B cell (primary cell): Measurements from ENCODE around the gene CCNO. TPM values are rescaled to one million over a fixed set of nuclear protein-coding genes. Genes with fewer than 3 reads are reported as not detected.

ENCODE experiments used
- ATAC-seq: fragments of 200-7000 bp; cut with Tn5 transposase; one replicate; pipeline ENCODE4 v1.10.0; 2021; ENCODE audit warnings: low read depth, mild to moderate bottlenecking, moderate number of reproducible peaks, moderate library complexity
- CTCF ChIA-PET: fragments of 350-600 bp; sonication (Branson Sonifier 250); formaldehyde crosslinking; loops from one replicate; lab custom pipeline; 2021; ENCODE audit warnings: antibody characterized with exemption, inconsistent platforms; lab: Charles Lee
- POLR2A ChIA-PET: fragments of 350-600 bp; sonication (Branson Sonifier 250); formaldehyde crosslinking; loops from one replicate; lab custom pipeline; 2021; ENCODE audit warnings: antibody characterized with exemption; lab: Charles Lee
- DNase-seq: peaks from one replicate; pipeline ENCODE4 v3.0.0; 2013
- H2AFZ ChIP-seq: 2 replicates; pipeline ENCODE4 v1.6.1; 2012; ENCODE audit warnings: mild to moderate bottlenecking, low read depth, low read length; ENCODE audit not compliant: insufficient read depth, poor library complexity, severe bottlenecking
- H3K27ac ChIP-seq, 2 donors: 1 replicate in 1 of 2; 2 replicates in 1 of 2; pipeline ENCODE4 v1.5.1; 2012 to 2013; ENCODE audit warnings: low read length in 2 of 2, mild to moderate bottlenecking in 2 of 2, moderate library complexity in 1 of 2
- H3K27me3 ChIP-seq, 4 experiments: fragments of 200-600 bp in 1 of 4; sonication (generic) in 1 of 4; replicated peaks in 1 of 4; 1 replicate in 2 of 4; 2 replicates in 2 of 4; pipeline versions ENCODE4 v1.6.1 to v1.7.0; 2013 to 2016; ENCODE audit warnings: low read length in 3 of 4, mild to moderate bottlenecking in 2 of 4, mixed read lengths in 1 of 4, moderate library complexity in 1 of 4; ENCODE audit not compliant: insufficient read depth in 4 of 4, control insufficient read depth in 3 of 4; ENCODE audit errors: control extremely low read depth in 1 of 4
- H3K36me3 ChIP-seq, 2 experiments: replicated peaks in 1 of 2; 1 replicate in 1 of 2; 2 replicates in 1 of 2; pipeline versions ENCODE4 v1.6.1 to v1.7.1; 2013; ENCODE audit warnings: low read length in 1 of 2; ENCODE audit not compliant: insufficient read depth in 2 of 2, control insufficient read depth in 1 of 2; ENCODE audit errors: control extremely low read depth in 1 of 2, extremely low read depth in 1 of 2
- H3K4me1 ChIP-seq, 2 donors: fragments of 200-600 bp in 1 of 2; sonication (generic) in 1 of 2; 1 replicate in 1 of 2; 2 replicates in 1 of 2; pipeline versions ENCODE4 v1.5.1 to v1.6.1; 2013 to 2017; ENCODE audit warnings: low read length in 2 of 2; ENCODE audit not compliant: control insufficient read depth in 2 of 2, insufficient read depth in 2 of 2
- H3K4me2 ChIP-seq: replicated peaks from 2 replicates; pipeline ENCODE3; 2012; ENCODE audit warnings: mild to moderate bottlenecking, low read depth, low read length; ENCODE audit not compliant: poor library complexity, severe bottlenecking
- H3K4me3 ChIP-seq, 5 experiments: fragments of 200-600 bp in 1 of 5; sonication (generic) in 1 of 5; 1 replicate in 3 of 5; 2 replicates in 2 of 5; pipeline versions ENCODE4 v1.5.1 to v1.7.0; 2011 to 2016; ENCODE audit warnings: low read length in 4 of 5, mild to moderate bottlenecking in 4 of 5, low read depth in 2 of 5, control low read depth in 1 of 5, moderate library complexity in 1 of 5; ENCODE audit not compliant: insufficient read depth in 1 of 5; ENCODE audit errors: control extremely low read depth in 1 of 5, extremely low read depth in 1 of 5
- H3K79me2 ChIP-seq: fragments of 200-600 bp; sonication (generic); one replicate; pipeline ENCODE4 v1.6.0; 2016; ENCODE audit warnings: low read length; ENCODE audit not compliant: control insufficient read depth, insufficient read depth
- H3K9ac ChIP-seq: fragments of 200-600 bp; sonication (generic); 2 replicates; pipeline ENCODE4 v1.6.1; 2017; ENCODE audit warnings: mild to moderate bottlenecking, low read length, moderate library complexity
- H3K9me3 ChIP-seq, 3 donors: one replicate each; pipeline versions ENCODE4 v1.6.1 to v1.7.1; 2013; ENCODE audit warnings: low read length in 2 of 3; ENCODE audit not compliant: control insufficient read depth in 2 of 3, insufficient read depth in 1 of 3; ENCODE audit errors: control extremely low read depth in 1 of 3
- H4K20me1 ChIP-seq: 2 replicates; pipeline ENCODE4 v1.6.0; 2012; ENCODE audit warnings: mild to moderate bottlenecking, low read length; ENCODE audit not compliant: insufficient read depth, control insufficient read depth, poor library complexity, severe bottlenecking
- H3K27ac Mint-ChIP-seq: one replicate; pipeline ENCODE4 v1.8.0; 2021; ENCODE audit warnings: mixed read lengths
- H3K27me3 Mint-ChIP-seq: one replicate; pipeline ENCODE4 v1.8.0; 2021; ENCODE audit warnings: mixed read lengths
- H3K4me1 Mint-ChIP-seq: one replicate; pipeline ENCODE4 v1.8.0; 2021; ENCODE audit warnings: mixed read lengths
- H3K4me3 Mint-ChIP-seq: one replicate; pipeline ENCODE4 v1.8.0; 2021; ENCODE audit warnings: mixed read lengths
- H3K9me3 Mint-ChIP-seq: one replicate; pipeline ENCODE4 v1.8.0; 2022; ENCODE audit warnings: mixed read lengths; ENCODE audit not compliant: insufficient read depth
- EZH2 ChIP-seq: IDR thresholded peaks from 2 replicates; pipeline ENCODE4 v1.6.1; 2012; ENCODE audit warnings: borderline replicate concordance, low read depth, mild to moderate bottlenecking, moderate library complexity, low read length; ENCODE audit not compliant: insufficient read depth, poor library complexity, severe bottlenecking
- WGBS: methylation state at CpG from one replicate; pipeline ENCODE4 v1.1.5; 2013; ENCODE audit warnings: missing lambda C conversion rate; ENCODE audit not compliant: insufficient coverage; 5-methylcytosine and 5-hydroxymethylcytosine counted together
- intact Hi-C: fragments of 100-400 bp; cut with micrococcal nuclease; formaldehyde crosslinking; loops from one replicate; pipeline ENCODE4 v1.10.0; 2022
- polyA plus RNA-seq: library from polyadenylated mRNA; depleted of rRNA; stranded (reverse); fragments of >200 nt; gene quantifications from 2 replicates; pipeline ENCODE4 v1.2.3, GENCODE V29; 2012
- total RNA-seq, 2 donors: library from RNA; stranded (reverse); fragments of 120-200 nt in 1 of 2; gene quantifications; 1 replicate in 1 of 2; 2 replicates in 1 of 2; pipeline versions ENCODE4 v1.2.3 to v1.2.4, GENCODE V29; 2013 to 2022
- TF ChIP-seq, protein P1 (sequence below): fragments of 200-600 bp; IDR thresholded peaks from one replicate; pipeline ENCODE4 v1.8.0; 2022; ENCODE audit warnings: antibody characterized with exemption, mild to moderate bottlenecking

Gene CCNO
- total and polyA plus RNA-seq, 2 donors (not counting 1 experiment from before 2014, with no cell fraction given): not detected

DNA sequence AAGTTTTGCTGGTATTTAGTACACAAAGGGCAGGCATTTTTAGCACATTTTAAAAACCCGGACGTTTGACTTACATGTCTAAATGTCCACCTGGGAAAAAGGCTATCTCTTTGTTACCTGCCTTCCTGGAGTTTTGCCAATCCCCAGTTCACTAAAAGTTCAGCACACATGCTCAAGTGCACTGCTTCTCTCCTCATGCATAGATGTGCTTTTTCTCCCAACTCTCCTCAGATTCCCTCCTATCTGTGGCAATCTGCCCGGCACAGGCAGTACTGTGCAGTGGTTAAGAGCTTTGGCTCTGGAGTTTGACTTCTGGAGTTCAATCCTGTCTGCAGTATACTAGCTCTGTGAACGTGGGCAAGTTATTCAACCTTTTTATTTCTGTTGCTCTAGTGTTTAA, 8.3 kb upstream of the CCNO start:
- Histone ChIP-seq H3K36me3 (no peaks in the 10 kb centered on the region), H3K9ac (no peak overlapping the region), H3K4me1 (no peaks in the 10 kb centered on the region), H4K20me1 (no peaks in the 10 kb centered on the region), H3K79me2 (no peaks in the 10 kb centered on the region), H3K4me2 (no peak overlapping the region), H3K4me3 (no peak overlapping the region), H3K9me3 (peaks cover 0 to 6% (median 0%) of the 10 kb centered on the region in 3 donors), H3K27me3 (peaks cover 0 to 8% (median 7%) of the 10 kb centered on the region in 4 experiments), H3K27ac (no peak overlapping the region), H2AFZ (no peak overlapping the region)
- intact Hi-C loops: no loop called here
- Mint-ChIP-seq H3K4me3 (no peak overlapping the region), H3K27ac (no peak overlapping the region), H3K4me1 (no peaks in the 10 kb centered on the region), H3K27me3 (peaks cover 33% of the 10 kb centered on the region), H3K9me3 (no peaks in the 10 kb centered on the region)
- DNase-seq (no peak), ATAC-seq (no peak)
- ChIA-PET CTCF (interaction anchor here (0.5 to 0.7 kb wide), 2 partner anchors 56 to 70 kb away, joined by 3 read pairs; no protein-coding TSS in a partner anchor), POLR2A (no interaction called here)
- TF ChIP-seq, protein P1, sequence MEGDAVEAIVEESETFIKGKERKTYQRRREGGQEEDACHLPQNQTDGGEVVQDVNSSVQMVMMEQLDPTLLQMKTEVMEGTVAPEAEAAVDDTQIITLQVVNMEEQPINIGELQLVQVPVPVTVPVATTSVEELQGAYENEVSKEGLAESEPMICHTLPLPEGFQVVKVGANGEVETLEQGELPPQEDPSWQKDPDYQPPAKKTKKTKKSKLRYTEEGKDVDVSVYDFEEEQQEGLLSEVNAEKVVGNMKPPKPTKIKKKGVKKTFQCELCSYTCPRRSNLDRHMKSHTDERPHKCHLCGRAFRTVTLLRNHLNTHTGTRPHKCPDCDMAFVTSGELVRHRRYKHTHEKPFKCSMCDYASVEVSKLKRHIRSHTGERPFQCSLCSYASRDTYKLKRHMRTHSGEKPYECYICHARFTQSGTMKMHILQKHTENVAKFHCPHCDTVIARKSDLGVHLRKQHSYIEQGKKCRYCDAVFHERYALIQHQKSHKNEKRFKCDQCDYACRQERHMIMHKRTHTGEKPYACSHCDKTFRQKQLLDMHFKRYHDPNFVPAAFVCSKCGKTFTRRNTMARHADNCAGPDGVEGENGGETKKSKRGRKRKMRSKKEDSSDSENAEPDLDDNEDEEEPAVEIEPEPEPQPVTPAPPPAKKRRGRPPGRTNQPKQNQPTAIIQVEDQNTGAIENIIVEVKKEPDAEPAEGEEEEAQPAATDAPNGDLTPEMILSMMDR: no peak
- TF ChIP-seq EZH2: no peak
- WGBS: 80% methylated on average over 3 of the region's 4 CpGs

GRCh38 chr5:55236800-55237199, 3.4 kb upstream of the CCNO start:
- H3K4me1 ChIP-seq: peaks cover 26 to 28% of the 10 kb centered on the region in 2 donors
- H3K27ac Mint-ChIP-seq: no peak overlapping the region
- peaks cover 0 to 16% (median 0%) of the 10 kb centered on the region in 3 donors for H3K9me3 ChIP-seq
- H3K4me1 Mint-ChIP-seq: peaks cover 16% of the 10 kb centered on the region
- no peak overlapping the region for H2AFZ ChIP-seq
- CTCF ChIA-PET: no interaction called here
- H3K27ac ChIP-seq: no peak overlapping the region
- no peaks in the 10 kb centered on the region for H3K79me2 ChIP-seq
- H3K9ac ChIP-seq: no peak overlapping the region
- peaks cover 49% of the 10 kb centered on the region for H3K27me3 Mint-ChIP-seq
- H3K9me3 Mint-ChIP-seq: no peaks in the 10 kb centered on the region
- DNase-seq: no peak
- no peak overlapping the region for H3K4me2 ChIP-seq
- TF ChIP-seq, protein P1: no peak
- TF ChIP-seq EZH2: no peak
- no peak for ATAC-seq
- H3K4me3 ChIP-seq: no peak overlapping the region
- H3K27me3 ChIP-seq: peaks cover 0 to 43% (median 27%) of the 10 kb centered on the region in 4 experiments
- WGBS: 87% methylated on average over 10 of the region's 10 CpGs
- intact Hi-C loops: no loop called here
- no peak overlapping the region for H3K4me3 Mint-ChIP-seq
- no peaks in the 10 kb centered on the region for H4K20me1 ChIP-seq
- H3K36me3 ChIP-seq: no peaks in the 10 kb centered on the region
- POLR2A ChIA-PET: no interaction called here
